Nephron progenitor cell (in vitro differentiated cells): Measurements from ENCODE around the gene TACC3.

ENCODE experiments used
- DNase-seq: peaks from one replicate; pipeline ENCODE4 v3.0.0; 2021
- H3K27ac Mint-ChIP-seq: 2 replicates; pipeline ENCODE4 v1.8.0; 2021; ENCODE audit warnings: mild to moderate bottlenecking, moderate library complexity, mixed read lengths
- H3K27me3 Mint-ChIP-seq: 2 replicates; pipeline ENCODE4 v1.8.0; 2021; ENCODE audit warnings: mild to moderate bottlenecking, low read depth, mixed read lengths; ENCODE audit not compliant: poor library complexity
- H3K36me3 Mint-ChIP-seq: 2 replicates; pipeline ENCODE4 v1.8.0; 2021; ENCODE audit warnings: low read depth, mixed read lengths
- H3K4me1 Mint-ChIP-seq: 2 replicates; pipeline ENCODE4 v1.8.0; 2021; ENCODE audit warnings: mixed read lengths
- H3K4me3 Mint-ChIP-seq: 2 replicates; pipeline ENCODE4 v1.8.0; 2021; ENCODE audit warnings: mild to moderate bottlenecking, moderate library complexity, mixed read lengths
- H3K9me3 Mint-ChIP-seq: 2 replicates; pipeline ENCODE4 v1.8.0; 2021; ENCODE audit warnings: mild to moderate bottlenecking, moderate library complexity, mixed read lengths
- CTCF ChIP-seq: fragments of 200-600 bp; sonication (generic); IDR thresholded peaks from 2 replicates; pipeline ENCODE4 v1.5.0; 2021; ENCODE audit warnings: antibody characterized with exemption

Gene TACC3

GRCh38 chr4:1788254-1788973 is 67.1 kb downstream of the TACC3 start:
- H3K27ac Mint-ChIP-seq, result no peak overlapping the region
- H3K27me3 Mint-ChIP-seq, result peaks cover 39% of the 10 kb centered on the region
- no peak for TF ChIP-seq CTCF
- no peak overlapping the region for H3K4me3 Mint-ChIP-seq
- no peak for DNase-seq
- H3K36me3 Mint-ChIP-seq, result no peaks in the 10 kb centered on the region
- H3K4me1 Mint-ChIP-seq, result peaks cover 18% of the 10 kb centered on the region
- no peaks in the 10 kb centered on the region for H3K9me3 Mint-ChIP-seq

GRCh38 chr4:1789552-1789951 is 68.2 kb downstream of the TACC3 start:
- no peak overlapping the region for H3K27ac Mint-ChIP-seq
- no peak for DNase-seq
- TF ChIP-seq CTCF, result no peak
- H3K9me3 Mint-ChIP-seq, result no peaks in the 10 kb centered on the region
- H3K27me3 Mint-ChIP-seq, result peaks cover 44% of the 10 kb centered on the region
- H3K36me3 Mint-ChIP-seq, result no peaks in the 10 kb centered on the region
- no peak overlapping the region for H3K4me3 Mint-ChIP-seq
- H3K4me1 Mint-ChIP-seq, result peaks cover 14% of the 10 kb centered on the region

- Mint-ChIP-seq H3K27me3 (peaks cover 47% of the 10 kb centered on the region), H3K36me3 (no peaks in the 10 kb centered on the region), H3K4me1 (peaks cover 12% of the 10 kb centered on the region), H3K4me3 (no peak overlapping the region), H3K9me3 (no peaks in the 10 kb centered on the region), H3K27ac (no peak overlapping the region)
- no peak for DNase-seq
- TF ChIP-seq CTCF, result no peak
Measured at GRCh38 chr4:1790005-1790404, 68.7 kb downstream of the TACC3 start.

DNA sequence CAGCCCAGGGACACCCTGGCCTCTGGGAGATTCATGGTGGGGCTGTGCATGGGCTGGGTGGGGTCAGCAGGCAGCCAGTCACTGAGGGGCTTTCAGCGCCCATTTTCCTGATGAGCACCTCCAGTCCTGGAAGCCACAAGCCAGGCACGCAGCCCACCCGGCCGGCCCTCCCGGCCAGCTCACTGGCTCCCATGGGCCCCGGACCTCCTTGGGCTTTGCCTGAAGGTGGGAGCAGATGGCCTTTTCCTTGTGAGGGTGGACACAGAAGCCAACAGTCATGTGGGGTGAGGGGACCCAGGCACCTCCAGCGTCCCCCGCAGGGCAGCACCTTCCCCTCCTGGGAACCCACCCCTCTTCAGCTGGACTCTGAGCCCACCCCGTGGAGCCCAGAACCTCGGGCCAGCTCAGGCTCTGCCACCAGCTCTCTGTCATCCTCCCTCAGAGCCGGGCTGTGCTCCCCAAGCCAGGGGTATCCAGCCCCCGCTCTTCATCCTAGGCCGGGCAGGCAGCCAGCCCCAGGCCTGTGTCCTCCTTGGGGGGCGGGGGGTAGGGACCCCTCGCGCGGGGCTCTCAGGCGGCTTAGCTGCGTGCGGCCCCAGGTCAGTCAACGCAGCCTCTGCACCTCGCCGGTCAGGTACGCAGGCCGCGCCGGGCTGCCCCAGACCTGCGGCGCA is 71.0 kb downstream of the TACC3 start:
- H3K36me3 Mint-ChIP-seq, result no peaks in the 10 kb centered on the region
- TF ChIP-seq CTCF, result no peak
- no peak overlapping the region for H3K4me3 Mint-ChIP-seq
- H3K4me1 Mint-ChIP-seq, result peaks cover 16% of the 10 kb centered on the region
- peaks cover 64% of the 10 kb centered on the region for H3K27me3 Mint-ChIP-seq
- H3K9me3 Mint-ChIP-seq, result no peaks in the 10 kb centered on the region
- H3K27ac Mint-ChIP-seq, result no peak overlapping the region
- DNase-seq, result no peak

- peak; percentile 77 for DNase-seq
- no peak for TF ChIP-seq CTCF
- peaks cover 59% of the 10 kb centered on the region for H3K27me3 Mint-ChIP-seq
- H3K4me3 Mint-ChIP-seq, result peak within 1 kb of the TSS; percentile 72
- no peaks in the 10 kb centered on the region for H3K9me3 Mint-ChIP-seq
- H3K36me3 Mint-ChIP-seq, result no peaks in the 10 kb centered on the region
- H3K27ac Mint-ChIP-seq, result no peak within 1 kb of the TSS
- H3K4me1 Mint-ChIP-seq, result peaks cover 16% of the 10 kb centered on the region
Measured at GRCh38 chr4:1792832-1793495, 71.6 kb downstream of the TACC3 start, which contains the start of gene FGFR3. Gene FGFR3, plus strand, starts transcription at chr4:1793293. Its CDS starts 642 bp downstream, at chr4:1793935.
